ENCODE measurements around the gene FAM228B.
"Not testable (repeated sequence)": the region's sequence is repeated elsewhere in the genome, so short reads cannot be mapped to it uniquely, and the experiment has no call there.

The FAM228B gene

DNA sequence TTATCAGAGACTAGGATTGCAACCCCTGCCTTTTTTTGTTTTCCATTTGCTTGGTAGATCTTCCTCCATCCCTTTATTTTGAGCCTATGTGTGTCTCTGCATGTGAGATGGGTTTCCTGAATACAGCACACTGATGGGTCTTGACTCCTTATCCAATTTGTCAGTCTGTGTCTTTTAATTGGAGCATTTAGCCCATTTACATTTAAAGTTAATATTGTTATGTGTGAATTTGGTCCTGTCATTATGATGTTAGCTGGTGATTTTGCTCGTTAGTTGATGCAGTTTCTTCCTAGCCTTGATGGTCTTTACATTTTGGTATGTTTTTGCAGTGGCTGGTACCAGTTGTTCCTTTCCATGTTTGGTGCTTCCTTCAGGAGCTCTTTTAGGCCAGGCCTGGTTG lies 73.9 kb downstream of the FAM228B start:
- DNase-seq; intact Hi-C loops (cut with DNase I): not testable (repeated sequence)

DNA sequence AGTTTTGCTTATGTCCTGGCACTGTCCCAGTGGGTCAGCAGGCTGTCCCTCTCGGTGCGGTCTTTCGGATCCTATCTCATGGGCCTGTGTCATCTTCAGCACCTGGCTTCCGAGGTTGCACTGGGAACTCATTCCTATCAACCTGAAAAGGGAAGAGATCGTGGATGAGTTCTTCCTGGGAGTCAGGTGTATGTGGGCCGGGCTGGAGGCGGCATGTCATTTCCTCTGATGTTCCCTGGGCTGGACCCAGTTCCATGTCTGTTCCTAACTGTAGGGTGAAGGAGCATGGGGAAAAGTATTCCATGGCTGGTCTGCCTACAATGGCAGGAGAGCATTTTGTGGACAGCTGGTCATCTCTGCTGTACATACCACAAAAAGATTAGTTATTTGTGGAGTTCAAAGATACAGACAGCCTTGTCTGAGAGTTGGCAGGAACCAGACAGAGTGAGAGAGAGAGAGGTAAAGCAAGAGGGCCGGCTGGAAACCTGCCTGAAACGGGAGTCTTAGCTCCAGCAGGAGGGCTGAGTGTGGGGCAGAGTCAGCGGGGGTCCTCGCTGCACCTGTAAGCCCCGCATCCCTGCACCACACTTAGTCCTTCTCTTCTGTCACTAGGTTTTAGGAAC lies 76.8 kb downstream of the FAM228B start:
- intact Hi-C loops (cut with DNase I): no loop called here
- no peak for DNase-seq

DNA sequence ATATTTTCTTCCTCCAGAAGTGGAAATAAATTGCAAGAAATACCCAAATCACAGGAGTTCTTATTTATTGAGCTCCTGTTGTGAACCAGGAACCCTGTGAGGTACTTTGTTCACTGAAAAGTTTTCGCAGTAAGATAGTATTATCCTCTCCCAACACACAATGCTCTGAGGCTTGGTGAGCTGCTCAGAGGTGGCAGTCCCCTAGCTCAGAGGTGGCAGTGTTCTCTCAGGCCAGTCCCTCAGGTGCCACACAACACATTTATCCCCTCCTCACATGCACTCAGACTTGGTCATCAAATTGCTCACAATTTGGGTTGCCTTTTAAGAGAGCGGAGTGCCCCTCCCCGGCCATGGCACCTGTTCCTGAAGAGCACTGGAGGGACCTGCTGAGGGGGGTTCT lies 77.5 kb downstream of the FAM228B start:
- DNase-seq: no peak
- intact Hi-C loops (cut with DNase I): no loop called here

- intact Hi-C loops (cut with DNase I): no loop called here
- peak in 1 of 10 donors; percentile 48 for DNase-seq
These were observed 79.9 kb downstream of the FAM228B start for GRCh38 chr2:24203029-24203786.

- intact Hi-C loops (cut with DNase I): no loop called here
- no peak for DNase-seq
These were observed 80.5 kb downstream of the FAM228B start for GRCh38 chr2:24203787-24204150.

GRCh38 chr2:24204505-24204904 lies 81.2 kb downstream of the FAM228B start:
- no peak for DNase-seq
- intact Hi-C loops (cut with DNase I): no loop called here

DNA sequence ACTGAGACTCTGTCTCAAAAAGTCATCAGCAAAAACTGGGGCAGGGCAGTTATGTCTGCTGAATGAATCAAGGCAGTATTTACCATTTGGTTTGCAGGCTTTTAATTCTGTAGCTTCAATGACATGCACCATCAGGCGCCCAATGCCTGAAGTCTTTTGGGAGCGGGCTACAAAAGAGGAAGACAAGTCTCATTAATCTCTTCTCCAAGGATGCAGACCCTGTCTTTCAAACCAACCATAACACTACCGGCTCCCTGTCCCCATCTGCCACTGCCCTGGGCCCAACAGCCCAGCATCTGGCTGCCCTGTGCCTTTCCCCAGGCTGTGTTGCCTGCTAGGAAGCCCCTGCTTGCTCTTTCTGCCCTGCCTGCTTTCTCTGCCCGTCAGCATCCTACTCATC lies 81.9 kb downstream of the FAM228B start:
- no peak for DNase-seq
- intact Hi-C loops (cut with DNase I): no loop called here

- peak in 1 of 10 donors; percentile 63 for DNase-seq
- intact Hi-C loops (cut with DNase I): no loop called here
These were observed 83.0 kb downstream of the FAM228B start for GRCh38 chr2:24206242-24206641.

- DNase-seq: peak in 1 of 10 donors; percentile 29
- intact Hi-C loops (cut with DNase I): no loop called here
These were observed 83.4 kb downstream of the FAM228B start for GRCh38 chr2:24206714-24207113.

GRCh38 chr2:24207359-24207758 lies 84.1 kb downstream of the FAM228B start:
- intact Hi-C loops (cut with DNase I): no loop called here
- DNase-seq: peak in 1 of 10 donors; percentile 74

DNA sequence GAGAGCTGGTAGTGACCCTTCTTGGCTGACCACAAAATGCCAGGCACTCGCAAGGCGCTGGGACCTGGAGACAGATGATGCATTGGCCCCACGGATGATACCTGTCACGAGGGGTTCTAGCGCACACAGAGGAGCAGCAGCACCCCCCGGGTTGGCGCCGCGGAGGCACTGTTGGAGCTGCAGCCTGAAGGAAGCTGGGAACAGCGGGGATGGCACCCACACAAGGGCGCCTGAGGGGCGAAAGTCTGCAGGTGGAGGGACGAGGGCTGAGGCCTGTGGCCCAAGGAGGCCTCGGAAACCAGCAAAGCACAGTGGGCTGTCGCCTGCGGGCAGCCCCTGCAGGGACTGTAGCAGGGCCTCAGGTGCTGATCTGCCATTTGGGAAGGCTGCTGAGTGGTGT lies 85.2 kb downstream of the FAM228B start:
- peak in 1 of 10 donors; percentile 79 for DNase-seq
- intact Hi-C loops (cut with DNase I): no loop called here

DNA sequence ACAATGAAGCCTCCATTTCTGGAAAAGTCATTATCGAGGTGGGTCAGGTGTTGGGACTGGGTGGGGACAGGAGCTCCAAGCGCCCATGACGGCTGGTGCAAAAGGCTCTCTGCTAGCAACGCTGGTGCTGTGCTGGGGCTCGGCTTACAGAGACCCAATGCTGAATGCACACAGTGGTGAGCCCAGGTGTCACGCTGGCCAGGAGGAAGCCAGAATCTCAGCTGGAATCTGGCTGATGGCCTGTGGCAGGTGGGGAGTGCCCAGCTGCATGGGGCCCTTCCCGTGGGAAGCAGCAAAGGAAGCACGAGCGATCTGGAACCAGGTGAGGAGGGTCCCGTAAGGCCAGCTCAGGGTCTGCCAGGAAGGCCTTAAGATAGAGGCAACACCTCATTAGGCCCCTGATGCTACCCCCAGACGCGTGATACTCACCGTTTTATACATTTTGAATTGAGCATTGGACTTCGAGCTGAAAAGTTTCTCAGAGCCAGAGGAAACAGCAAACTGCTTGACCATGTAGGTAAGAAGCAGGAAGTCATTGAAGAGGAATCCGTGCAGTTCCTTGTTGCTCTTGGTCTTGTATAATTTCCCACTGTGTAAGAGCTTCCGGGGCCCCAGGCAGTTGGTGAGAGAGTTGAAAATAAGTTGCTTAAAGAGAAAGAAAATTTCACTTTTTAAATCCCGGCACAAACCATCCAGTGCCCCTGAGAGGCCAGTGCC lies 86.3 kb downstream of the FAM228B start:
- intact Hi-C loops (cut with DNase I): no loop called here
- DNase-seq: peak in 1 of 10 donors; percentile 73

GRCh38 chr2:24210106-24210455 lies 86.8 kb downstream of the FAM228B start:
- no peak for DNase-seq
- intact Hi-C loops (cut with DNase I): no loop called here

DNA sequence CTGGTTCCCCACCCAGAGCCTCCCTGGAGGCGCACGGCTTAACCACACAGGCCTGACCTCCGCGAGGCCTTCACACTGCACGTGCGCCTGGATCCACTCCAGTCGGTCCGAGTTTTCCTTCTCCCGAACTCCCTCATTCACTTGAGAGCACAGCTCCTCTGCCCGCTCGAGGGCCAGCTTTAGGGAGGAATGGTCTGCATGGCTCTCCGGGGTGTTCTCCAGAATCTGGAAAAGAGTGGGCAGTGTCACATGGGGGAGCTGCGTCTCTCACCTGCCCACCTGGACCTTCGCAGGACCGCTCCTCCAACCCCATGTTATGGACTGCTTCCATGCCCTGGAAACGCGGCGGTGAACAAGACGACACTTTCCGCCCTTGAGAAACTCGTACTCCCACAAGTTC lies 87.5 kb downstream of the FAM228B start:
- intact Hi-C loops (cut with DNase I): no loop called here
- peak in 1 of 10 donors; percentile 70 for DNase-seq

DNA sequence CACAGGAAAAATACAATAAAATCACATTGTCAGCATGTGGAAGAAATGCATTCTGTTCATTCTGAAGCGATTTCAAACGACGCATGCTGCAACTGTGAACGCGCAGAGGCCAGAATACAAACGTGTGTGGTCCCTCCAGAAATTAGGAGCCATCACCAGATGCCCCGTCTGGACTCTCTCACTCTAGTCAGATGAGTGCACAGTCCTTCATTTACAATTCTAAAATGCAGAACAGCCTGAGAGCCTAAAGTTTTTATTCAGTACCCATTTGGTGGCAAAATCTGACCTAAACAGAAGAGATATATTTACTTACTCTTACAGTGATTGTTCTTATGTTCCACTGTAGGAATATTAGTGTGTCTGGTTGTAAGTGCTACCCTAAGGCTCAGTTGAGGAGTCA lies 88.1 kb downstream of the FAM228B start:
- intact Hi-C loops (cut with DNase I): no loop called here
- no peak for DNase-seq

DNA sequence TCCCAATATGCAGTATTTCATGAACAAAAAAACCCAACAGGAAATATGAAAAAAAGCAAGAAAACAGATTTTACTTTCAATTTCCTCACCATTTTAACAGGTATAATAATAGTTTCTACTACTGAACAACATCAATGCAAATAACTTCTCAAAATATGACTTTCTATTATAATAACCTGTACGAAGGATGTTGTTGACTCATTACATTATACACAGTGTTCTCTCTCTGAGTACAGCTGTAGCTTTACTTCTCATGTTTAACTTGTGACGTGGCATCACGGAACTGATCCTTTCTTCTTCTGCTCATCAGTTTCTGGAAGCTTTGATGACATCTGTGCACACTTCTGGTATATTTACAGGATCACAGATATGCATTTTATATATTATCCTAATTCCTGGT lies 91.6 kb downstream of the FAM228B start:
- DNase-seq: no peak
- intact Hi-C loops (cut with DNase I): no loop called here

Data from posterior cingulate gyrus (tissue), 11 donors.